BLaER1 (cell line): ENCODE data around the gene CGREF1.
"Not testable (repeated sequence)": the region's sequence is repeated elsewhere in the genome, so short reads cannot be mapped to it uniquely, and the experiment has no call there.

Experiments used
- H3K27ac ChIP-seq: shearing (Covaris generic); formaldehyde crosslinking; 2 replicates; pipeline ENCODE4 v1.8.1; 2022
- H3K27me3 ChIP-seq: shearing (Covaris generic); formaldehyde crosslinking; 2 replicates; pipeline ENCODE4 v1.8.1; 2022
- H3K36me3 ChIP-seq: shearing (Covaris generic); formaldehyde crosslinking; 2 replicates; pipeline ENCODE4 v1.8.1; 2022
- H3K4me1 ChIP-seq: shearing (Covaris generic); formaldehyde crosslinking; 2 replicates; pipeline ENCODE4 v1.8.1; 2022
- H3K4me2 ChIP-seq: shearing (Covaris generic); formaldehyde crosslinking; 2 replicates; pipeline ENCODE4 v1.8.1; 2022
- H3K4me3 ChIP-seq: shearing (Covaris generic); formaldehyde crosslinking; 2 replicates; pipeline ENCODE4 v1.8.1; 2022
- H3K9ac ChIP-seq: shearing (Covaris generic); formaldehyde crosslinking; 2 replicates; pipeline ENCODE4 v1.8.1; 2022
- H3K9me3 ChIP-seq: shearing (Covaris generic); formaldehyde crosslinking; 2 replicates; pipeline ENCODE4 v1.8.1; 2022
- H4K20me1 ChIP-seq: shearing (Covaris generic); formaldehyde crosslinking; 2 replicates; pipeline ENCODE4 v1.8.1; 2022
- Cebpa-rat ChIP-seq: shearing (Covaris generic); IDR thresholded peaks from 2 replicates; pipeline ENCODE4 v1.8.1; 2022

The CGREF1 gene

DNA sequence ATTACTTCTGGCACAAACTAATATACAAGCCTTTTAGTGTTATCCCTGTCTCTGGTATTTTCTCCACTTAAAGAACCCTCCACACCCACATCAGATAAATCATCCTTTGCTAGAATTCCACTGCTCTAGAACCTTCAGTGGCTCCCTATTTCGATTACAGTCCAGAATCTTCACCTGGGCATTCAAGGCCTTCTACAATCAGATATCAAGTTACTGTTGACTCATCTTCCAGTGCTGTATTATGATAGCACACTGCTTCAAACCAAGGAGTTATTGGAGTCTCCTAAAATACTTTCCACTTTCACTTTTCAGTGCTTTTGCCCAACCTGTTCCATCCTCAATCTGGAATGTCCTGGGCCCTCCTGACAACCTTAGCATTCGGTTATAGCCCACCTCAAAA lies 3.4 kb downstream of the CGREF1 start:
- peaks cover 37% of the 10 kb centered on the region for H3K27me3 ChIP-seq
- no peaks in the 10 kb centered on the region for H4K20me1 ChIP-seq
- no peaks in the 10 kb centered on the region for H3K9me3 ChIP-seq
- no peak overlapping the region for H3K4me3 ChIP-seq
- H3K36me3 ChIP-seq: no peaks in the 10 kb centered on the region
- H3K4me2 ChIP-seq: no peak overlapping the region
- 0 out of 2 replicates have a peak, but pooled peaks cover 12% of the 10 kb centered on the region for H3K4me1 ChIP-seq
- no peak overlapping the region for H3K27ac ChIP-seq
- no peak overlapping the region for H3K9ac ChIP-seq
- TF ChIP-seq Cebpa-rat: no peak

DNA sequence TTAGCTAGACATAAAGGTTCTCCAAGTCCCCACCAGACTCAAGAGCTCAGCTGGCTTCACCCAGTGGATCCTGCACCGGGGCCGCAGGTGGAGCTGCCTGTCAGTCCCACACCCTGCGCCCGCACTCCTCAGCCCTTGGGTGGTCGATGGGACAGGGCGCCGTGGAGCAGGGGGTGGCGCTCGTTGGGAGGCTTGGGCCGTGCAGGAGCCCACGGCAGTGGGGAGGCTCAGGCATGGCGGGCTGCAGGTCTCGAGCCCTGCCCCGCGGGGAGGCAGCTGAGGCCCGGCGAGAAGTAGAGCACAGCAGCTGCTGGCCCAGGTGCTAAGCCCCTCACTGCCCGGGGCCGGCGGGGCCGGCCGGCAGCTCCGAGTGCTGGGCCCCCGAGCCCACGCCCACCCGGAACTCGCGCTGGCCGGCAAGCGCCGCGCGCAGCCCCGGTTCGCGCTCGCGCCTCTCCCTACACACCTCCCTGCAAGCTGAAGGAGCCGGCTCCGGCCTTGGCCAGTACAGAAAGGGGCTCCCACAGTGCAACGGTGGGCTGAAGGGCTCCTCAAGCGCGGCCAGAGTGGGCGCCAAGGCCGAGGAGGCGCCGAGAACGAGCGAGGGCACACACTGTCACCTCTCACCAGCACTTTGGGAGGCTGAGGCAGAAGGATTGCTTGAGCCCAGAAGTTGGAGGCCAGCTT lies 7.4 kb downstream of the CGREF1 start:
- H3K36me3 ChIP-seq, H3K27me3 ChIP-seq, H3K4me3 ChIP-seq, H3K9ac ChIP-seq, H3K9me3 ChIP-seq, H3K4me1 ChIP-seq, H4K20me1 ChIP-seq, H3K4me2 ChIP-seq, H3K27ac ChIP-seq: not testable (repeated sequence)

DNA sequence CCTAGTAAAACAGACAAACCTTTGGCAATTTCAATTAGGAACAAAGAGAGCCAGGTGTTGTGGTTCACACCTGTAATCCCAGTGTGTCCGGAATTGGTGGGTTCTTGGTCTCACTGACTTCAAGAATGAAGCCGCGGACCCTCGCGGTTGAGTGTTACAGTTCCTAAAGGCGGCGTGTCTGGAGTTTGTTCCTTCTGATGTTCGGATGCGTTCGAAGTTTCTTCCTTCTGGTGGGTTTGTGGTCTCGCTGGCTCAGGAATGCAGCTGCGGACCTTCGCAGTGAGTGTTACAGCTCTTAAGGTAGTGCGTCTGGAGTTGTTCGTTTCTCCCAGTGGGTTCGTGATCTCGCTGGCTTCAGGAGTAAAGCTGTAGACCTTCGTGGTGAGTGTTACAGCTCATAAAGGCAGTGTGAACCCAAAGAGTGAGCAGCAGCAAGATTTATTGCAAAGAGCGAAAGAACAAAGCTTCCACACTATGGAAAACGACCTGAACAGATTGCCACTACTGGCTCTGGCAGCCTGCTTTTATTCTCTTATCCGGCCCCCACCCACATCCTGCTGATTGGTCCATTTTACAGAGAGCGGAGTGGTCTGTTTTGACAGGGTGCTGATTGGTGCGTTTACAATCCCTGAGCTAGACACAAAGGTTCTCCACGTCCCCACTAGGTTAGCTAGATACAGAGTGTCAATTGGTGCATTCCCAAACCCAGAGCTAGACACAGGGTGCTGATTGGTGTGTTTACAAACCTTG lies 8.2 kb downstream of the CGREF1 start:
- H3K9me3 ChIP-seq, H3K9ac ChIP-seq, H4K20me1 ChIP-seq, H3K4me3 ChIP-seq, H3K4me2 ChIP-seq, H3K4me1 ChIP-seq, H3K36me3 ChIP-seq, H3K27me3 ChIP-seq, H3K27ac ChIP-seq: not testable (repeated sequence)

DNA sequence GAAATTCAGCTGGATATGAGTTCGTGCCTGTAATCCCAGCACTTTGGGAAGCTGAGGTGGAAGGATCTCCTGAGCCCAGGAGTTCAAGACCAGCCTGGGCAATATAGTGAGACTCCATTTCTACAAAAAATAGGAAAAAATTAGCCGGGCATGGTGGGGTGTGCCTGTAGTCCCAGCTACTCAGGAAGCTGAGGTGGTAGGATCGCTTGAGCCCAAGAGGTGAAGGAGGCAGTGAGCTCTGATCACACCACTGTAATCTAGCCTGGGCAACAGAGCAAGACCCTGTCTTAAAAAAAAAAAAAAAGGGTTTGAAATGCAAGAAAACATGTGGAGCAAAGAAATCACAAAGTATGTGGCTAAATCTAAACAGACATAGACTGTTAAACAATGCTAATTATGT lies 9.8 kb downstream of the CGREF1 start:
- Histone ChIP-seq H3K27ac (no peak overlapping the region), H3K9me3 (no peaks in the 10 kb centered on the region), H3K27me3 (no peaks in the 10 kb centered on the region), H4K20me1 (no peaks in the 10 kb centered on the region), H3K36me3 (no peaks in the 10 kb centered on the region), H3K4me3 (no peak overlapping the region), H3K9ac (no peak overlapping the region), H3K4me1 (peaks cover 14% of the 10 kb centered on the region), H3K4me2 (no peak overlapping the region)
- no peak for TF ChIP-seq Cebpa-rat

DNA sequence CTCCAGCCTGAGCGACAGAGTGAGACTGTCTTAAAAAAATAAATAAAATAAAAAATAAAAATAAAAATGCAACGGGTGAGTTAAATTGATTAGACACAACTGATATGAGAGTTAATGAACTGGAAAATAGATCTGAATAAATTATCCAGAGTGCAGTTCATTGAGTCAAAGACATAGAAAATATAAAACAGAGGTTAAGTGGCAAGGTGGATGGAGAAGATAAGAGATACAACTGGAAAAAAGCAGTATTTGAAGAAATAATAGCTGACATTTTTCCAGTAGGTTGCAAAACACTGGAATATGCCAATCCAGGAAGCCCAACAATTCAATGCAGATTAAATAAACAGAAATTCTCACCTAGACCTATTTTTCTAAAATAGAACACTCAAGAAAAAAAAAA lies 10.7 kb downstream of the CGREF1 start:
- Histone ChIP-seq H3K27ac (no peak overlapping the region), H3K4me3 (no peak overlapping the region), H3K36me3 (no peaks in the 10 kb centered on the region), H3K4me1 (peaks cover 14% of the 10 kb centered on the region), H3K9me3 (no peaks in the 10 kb centered on the region), H3K4me2 (no peak overlapping the region), H3K27me3 (no peaks in the 10 kb centered on the region), H4K20me1 (no peaks in the 10 kb centered on the region), H3K9ac (no peak overlapping the region)
- no peak for TF ChIP-seq Cebpa-rat

DNA sequence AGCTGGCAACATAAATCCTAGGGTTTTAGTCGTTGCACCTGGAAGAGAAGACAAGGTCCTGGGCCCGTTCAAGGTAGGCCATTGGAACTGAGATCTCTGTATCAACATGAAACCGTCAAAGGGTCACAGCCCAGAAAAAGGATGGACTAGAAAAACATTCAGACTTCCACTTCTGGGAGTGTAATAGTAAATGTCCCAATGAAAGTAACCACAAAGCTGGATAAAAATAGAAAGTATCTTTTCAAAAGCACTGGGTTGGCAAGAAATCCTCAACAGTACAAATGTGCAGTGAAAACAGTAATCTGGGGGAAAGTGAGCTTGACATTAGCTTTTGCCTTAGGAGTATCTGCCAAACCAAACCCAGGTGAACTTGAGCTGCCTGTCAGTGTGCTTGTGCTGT lies 12.9 kb downstream of the CGREF1 start:
- H3K27ac ChIP-seq: no peak overlapping the region
- no peaks in the 10 kb centered on the region for H3K9me3 ChIP-seq
- no peak overlapping the region for H3K9ac ChIP-seq
- H3K4me1 ChIP-seq: peaks cover 14% of the 10 kb centered on the region
- no peaks in the 10 kb centered on the region for H4K20me1 ChIP-seq
- no peaks in the 10 kb centered on the region for H3K36me3 ChIP-seq
- H3K4me2 ChIP-seq: peak overlapping the region; percentile 57
- no peak overlapping the region for H3K4me3 ChIP-seq
- H3K27me3 ChIP-seq: no peaks in the 10 kb centered on the region
- TF ChIP-seq Cebpa-rat: no peak

DNA sequence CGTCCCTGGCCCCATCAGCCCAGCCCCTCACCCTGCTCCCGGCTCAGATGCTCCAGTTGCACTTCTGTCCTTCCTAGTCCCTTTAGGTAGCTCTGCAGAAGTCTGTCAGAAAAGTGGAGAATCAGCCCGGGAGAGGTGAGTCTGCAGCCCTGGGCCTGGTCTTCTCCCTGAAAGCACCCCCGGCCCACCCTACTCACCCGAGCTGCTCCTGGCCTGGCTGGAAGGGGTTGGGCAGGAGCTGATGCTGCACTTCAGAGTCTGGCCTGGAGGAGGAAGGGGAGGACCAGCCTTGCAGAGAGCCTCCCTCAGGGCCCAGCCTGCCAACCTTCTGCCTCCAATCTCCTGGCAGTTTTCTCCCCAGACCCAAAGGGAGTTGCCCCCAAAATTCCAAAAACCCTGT lies 16.6 kb downstream of the CGREF1 start:
- Histone ChIP-seq H3K4me3 (no peak overlapping the region), H3K4me1 (peaks cover 27% of the 10 kb centered on the region), H3K27ac (no peak overlapping the region), H3K4me2 (no peak overlapping the region), H3K27me3 (no peaks in the 10 kb centered on the region), H3K9me3 (no peaks in the 10 kb centered on the region), H3K36me3 (no peaks in the 10 kb centered on the region), H4K20me1 (no peaks in the 10 kb centered on the region), H3K9ac (no peak overlapping the region)
- TF ChIP-seq Cebpa-rat: no peak

DNA sequence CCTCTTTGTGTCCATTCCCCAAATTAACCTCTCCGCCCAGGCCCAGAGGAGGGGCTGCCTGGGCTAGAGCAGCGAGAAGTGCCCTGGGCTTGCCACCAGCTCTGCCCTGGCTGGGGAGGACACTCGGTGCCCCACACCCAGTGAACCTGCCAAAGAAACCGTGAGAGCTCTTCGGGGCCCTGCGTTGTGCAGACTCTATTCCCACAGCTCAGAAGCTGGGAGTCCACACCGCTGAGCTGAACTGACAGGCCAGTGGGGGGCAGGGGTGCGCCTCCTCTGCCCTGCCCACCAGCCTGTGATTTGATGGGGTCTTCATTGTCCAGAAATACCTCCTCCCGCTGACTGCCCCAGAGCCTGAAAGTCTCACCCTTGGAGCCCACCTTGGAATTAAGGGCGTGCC lies 18.9 kb downstream of the CGREF1 start:
- no peaks in the 10 kb centered on the region for H4K20me1 ChIP-seq
- no peak overlapping the region for H3K9ac ChIP-seq
- no peak overlapping the region for H3K4me2 ChIP-seq
- no peaks in the 10 kb centered on the region for H3K9me3 ChIP-seq
- no peaks in the 10 kb centered on the region for H3K36me3 ChIP-seq
- peaks cover 23% of the 10 kb centered on the region for H3K4me1 ChIP-seq
- no peak overlapping the region for H3K4me3 ChIP-seq
- TF ChIP-seq Cebpa-rat: no peak
- no peaks in the 10 kb centered on the region for H3K27me3 ChIP-seq
- H3K27ac ChIP-seq: no peak overlapping the region

DNA sequence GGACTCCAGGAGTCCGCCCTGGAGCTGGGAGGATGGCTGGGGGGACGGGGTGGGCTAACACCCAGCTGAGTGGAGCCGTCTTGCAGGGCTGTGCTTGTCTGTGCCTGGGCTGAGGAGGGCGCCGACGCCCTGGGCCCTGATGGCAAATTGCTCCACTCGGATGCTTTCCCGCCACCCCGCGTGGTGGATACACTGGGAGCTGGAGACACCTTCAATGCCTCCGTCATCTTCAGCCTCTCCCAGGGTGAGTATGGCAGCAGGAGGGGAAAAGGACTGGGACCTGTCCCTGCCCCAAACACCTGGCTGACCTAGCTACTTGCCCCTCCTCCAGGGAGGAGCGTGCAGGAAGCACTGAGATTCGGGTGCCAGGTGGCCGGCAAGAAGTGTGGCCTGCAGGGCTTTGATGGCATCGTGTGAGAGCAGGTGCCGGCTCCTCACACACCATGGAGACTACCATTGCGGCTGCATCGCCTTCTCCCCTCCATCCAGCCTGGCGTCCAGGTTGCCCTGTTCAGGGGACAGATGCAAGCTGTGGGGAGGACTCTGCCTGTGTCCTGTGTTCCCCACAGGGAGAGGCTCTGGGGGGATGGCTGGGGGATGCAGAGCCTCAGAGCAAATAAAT lies 19.5 kb downstream of the CGREF1 start:
- Histone ChIP-seq H3K4me1 (peaks cover 23% of the 10 kb centered on the region), H3K27ac (peak overlapping the region; percentile 10; the same call in 1 of the 2 replicates), H3K9me3 (no peaks in the 10 kb centered on the region), H4K20me1 (no peaks in the 10 kb centered on the region), H3K27me3 (no peaks in the 10 kb centered on the region), H3K36me3 (no peaks in the 10 kb centered on the region; the same call in 1 of the 2 replicates), H3K4me2 (peak overlapping the region; percentile 61), H3K9ac (no peak overlapping the region), H3K4me3 (no peak overlapping the region)
- TF ChIP-seq Cebpa-rat: no peak

DNA sequence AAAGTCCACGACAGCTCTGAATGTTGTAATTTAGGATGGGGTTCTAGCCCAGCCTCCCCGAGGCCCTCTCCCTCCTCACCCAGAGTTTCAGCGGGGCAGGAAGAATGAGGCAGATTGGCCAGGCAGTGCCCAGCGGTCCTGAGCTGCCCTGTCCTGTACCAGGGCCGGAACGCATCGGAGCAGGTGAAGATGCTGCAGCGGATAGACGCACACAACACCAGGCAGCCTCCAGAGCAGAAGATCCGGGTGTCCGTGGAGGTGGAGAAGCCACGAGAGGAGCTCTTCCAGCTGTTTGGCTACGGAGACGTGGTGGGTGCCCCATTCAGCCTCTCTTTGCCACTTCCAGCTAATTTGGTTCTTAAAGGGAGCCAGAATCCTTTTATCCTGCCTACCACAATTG lies 21.6 kb downstream of the CGREF1 start:
- no peaks in the 10 kb centered on the region for H3K27me3 ChIP-seq
- TF ChIP-seq Cebpa-rat: no peak
- H3K9me3 ChIP-seq: no peaks in the 10 kb centered on the region
- no peak overlapping the region for H3K4me2 ChIP-seq
- no peak overlapping the region for H3K9ac ChIP-seq
- H3K27ac ChIP-seq: no peak overlapping the region
- no peaks in the 10 kb centered on the region; the same call in 1 of the 2 replicates for H3K36me3 ChIP-seq
- peaks cover 30% of the 10 kb centered on the region for H3K4me1 ChIP-seq
- no peaks in the 10 kb centered on the region for H4K20me1 ChIP-seq
- no peak overlapping the region for H3K4me3 ChIP-seq
